ENCODE results near the gene BLOC1S1.
"Not testable (repeated sequence)": the region's sequence is repeated elsewhere in the genome, so short reads cannot be mapped to it uniquely, and the experiment has no call there.

The BLOC1S1 gene

GRCh38 chr12:55745361-55746173 lies 29.7 kb downstream of the BLOC1S1 start:
- DNase-seq (ENCODE audit: low spot score): no peak

- DNase-seq (ENCODE audit: low spot score): no peak
Measured at GRCh38 chr12:55746174-55746912, 30.5 kb downstream of the BLOC1S1 start.

- DNase-seq (ENCODE audit: low spot score): no peak
Measured at GRCh38 chr12:55746913-55747231, 31.0 kb downstream of the BLOC1S1 start.

GRCh38 chr12:55748230-55748993 lies 32.6 kb downstream of the BLOC1S1 start:
- DNase-seq (ENCODE audit: low spot score): no peak

GRCh38 chr12:55755246-55755645 lies 39.4 kb downstream of the BLOC1S1 start:
- no peak for DNase-seq (ENCODE audit: low spot score)

GRCh38 chr12:55757701-55758100 lies 41.9 kb downstream of the BLOC1S1 start:
- DNase-seq (ENCODE audit: low spot score): no peak

- DNase-seq (ENCODE audit: low spot score): not testable (repeated sequence)
Measured at GRCh38 chr12:55758575-55758974, 42.7 kb downstream of the BLOC1S1 start.

- DNase-seq (ENCODE audit: low spot score): no peak
Measured at GRCh38 chr12:55760663-55761062, 44.8 kb downstream of the BLOC1S1 start.

- DNase-seq (ENCODE audit: low spot score): no peak
Measured at GRCh38 chr12:55762646-55763045, 46.8 kb downstream of the BLOC1S1 start.

GRCh38 chr12:55765736-55766290 lies 50.0 kb downstream of the BLOC1S1 start:
- no peak for DNase-seq (ENCODE audit: low spot score)

GRCh38 chr12:55767156-55767555 lies 51.3 kb downstream of the BLOC1S1 start:
- DNase-seq (ENCODE audit: low spot score): no peak
